GM12878 (cell line): Measurements from ENCODE around the gene GDF15.

Experiments used
- CBX3 ChIP-seq: fragments of 200-600 bp; sonication (generic); IDR thresholded peaks from 2 replicates; pipeline ENCODE4 v1.6.1; 2016; ENCODE audit warnings: low read depth, borderline replicate concordance
- CEBPB ChIP-seq, 2 experiments: fragments of 150-350 bp in 1 of 2; IDR thresholded peaks; 2 replicates each; pipeline ENCODE4 v1.6.1; 2012 to 2014; ENCODE audit warnings: low read depth in 2 of 2, low read length in 2 of 2, borderline replicate concordance in 1 of 2, inconsistent platforms in 1 of 2
- EZH2 ChIP-seq: IDR thresholded peaks from 2 replicates; pipeline ENCODE4 v1.6.1; 2012; ENCODE audit warnings: low read depth, mild to moderate bottlenecking, control low read depth, inconsistent platforms, low read length, borderline replicate concordance; ENCODE audit not compliant: control insufficient read depth
- HDAC2 ChIP-seq: fragments of 200-600 bp; sonication (generic); IDR thresholded peaks from 2 replicates; pipeline ENCODE4 v1.6.1; 2017
- NR2C1 ChIP-seq: fragments of 450-650 bp; IDR thresholded peaks from 2 replicates; pipeline ENCODE4 v1.6.1; 2017; ENCODE audit warnings: antibody characterized with exemption, mild to moderate bottlenecking, moderate library complexity
- POLR2A ChIP-seq: IDR thresholded peaks from 2 replicates; pipeline ENCODE4 v1.6.1; 2011; ENCODE audit warnings: low read depth, mild to moderate bottlenecking, low read length
- POLR2AphosphoS5 ChIP-seq: IDR thresholded peaks from 2 replicates; pipeline ENCODE4 v1.6.1; 2011; ENCODE audit warnings: mild to moderate bottlenecking, low read length, inconsistent platforms
- SP1 ChIP-seq: IDR thresholded peaks from one replicate; pipeline ENCODE4 v1.6.1; 2011; ENCODE audit warnings: low read depth, low read length
- TBL1XR1 ChIP-seq: IDR thresholded peaks from 2 replicates; pipeline ENCODE4 v1.6.1; 2012; ENCODE audit warnings: low read depth, low read length, improper control_type of control experiment
- TCF7 ChIP-seq: IDR thresholded peaks from 2 replicates; pipeline ENCODE4 v1.6.1; 2014; ENCODE audit warnings: antibody characterized with exemption, borderline replicate concordance
- ZNF217 ChIP-seq: fragments of 450-650 bp; IDR thresholded peaks from 2 replicates; pipeline ENCODE4 v1.6.1; 2017; ENCODE audit warnings: antibody characterized with exemption, mild to moderate bottlenecking
- TF ChIP-seq, protein P1 (sequence below), 3 experiments: IDR thresholded peaks in 2 of 3; conservative IDR thresholded peaks in 1 of 3; 2 replicates each; pipeline ENCODE4 v1.5.1; 2011; ENCODE audit warnings: low read depth in 3 of 3, low read length in 3 of 3, mild to moderate bottlenecking in 3 of 3, control low read depth in 2 of 3, moderate library complexity in 2 of 3, inconsistent platforms in 1 of 3, mixed read lengths in 1 of 3; ENCODE audit not compliant: control insufficient read depth in 2 of 3, insufficient read depth in 1 of 3; ENCODE audit errors: extremely low read depth in 1 of 3
- TF ChIP-seq, protein P2 (sequence below): IDR thresholded peaks from 2 replicates; pipeline ENCODE4 v1.6.1; 2011; ENCODE audit warnings: borderline replicate concordance, low read depth, mild to moderate bottlenecking, moderate library complexity, low read length; ENCODE audit not compliant: insufficient read depth, poor library complexity, severe bottlenecking
- TF ChIP-seq, protein P3 (sequence below): IDR thresholded peaks from 2 replicates; pipeline ENCODE4 v1.6.1; 2011; ENCODE audit warnings: low read depth, low read length, improper control_type of control experiment, borderline replicate concordance

DNA sequence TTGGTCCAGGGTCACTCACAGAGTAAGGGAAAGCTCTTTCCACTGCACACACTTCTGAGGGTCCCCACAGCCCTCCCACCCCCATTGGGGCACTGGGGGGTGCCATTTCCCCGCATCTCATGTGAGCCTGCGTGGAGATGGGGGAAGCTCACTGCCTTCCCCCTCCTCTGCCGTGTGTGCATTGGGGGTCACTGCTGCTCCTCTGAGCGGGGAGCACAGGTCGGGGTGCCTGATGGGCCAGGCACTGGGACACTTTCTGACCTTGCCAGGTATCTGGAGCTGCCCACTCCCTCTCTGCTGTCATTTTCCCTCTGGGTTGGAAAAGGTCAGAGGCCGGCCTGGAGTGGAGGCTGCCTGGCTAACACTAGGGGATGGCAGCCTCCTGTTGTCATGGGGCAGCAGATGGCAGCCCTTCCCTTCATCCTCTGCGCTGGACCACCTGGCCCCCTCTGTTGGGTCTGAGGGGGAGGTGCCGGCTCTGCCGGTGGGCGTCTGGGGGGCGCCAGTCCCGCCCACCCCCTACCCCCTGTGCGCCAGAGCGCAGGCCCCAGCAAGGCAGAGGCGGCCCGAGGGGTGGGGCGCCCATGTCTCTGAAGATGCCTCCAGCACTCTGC, 42.3 kb downstream of the GDF15 start:
- TF ChIP-seq POLR2AphosphoS5: no peak
- TF ChIP-seq, protein P1, sequence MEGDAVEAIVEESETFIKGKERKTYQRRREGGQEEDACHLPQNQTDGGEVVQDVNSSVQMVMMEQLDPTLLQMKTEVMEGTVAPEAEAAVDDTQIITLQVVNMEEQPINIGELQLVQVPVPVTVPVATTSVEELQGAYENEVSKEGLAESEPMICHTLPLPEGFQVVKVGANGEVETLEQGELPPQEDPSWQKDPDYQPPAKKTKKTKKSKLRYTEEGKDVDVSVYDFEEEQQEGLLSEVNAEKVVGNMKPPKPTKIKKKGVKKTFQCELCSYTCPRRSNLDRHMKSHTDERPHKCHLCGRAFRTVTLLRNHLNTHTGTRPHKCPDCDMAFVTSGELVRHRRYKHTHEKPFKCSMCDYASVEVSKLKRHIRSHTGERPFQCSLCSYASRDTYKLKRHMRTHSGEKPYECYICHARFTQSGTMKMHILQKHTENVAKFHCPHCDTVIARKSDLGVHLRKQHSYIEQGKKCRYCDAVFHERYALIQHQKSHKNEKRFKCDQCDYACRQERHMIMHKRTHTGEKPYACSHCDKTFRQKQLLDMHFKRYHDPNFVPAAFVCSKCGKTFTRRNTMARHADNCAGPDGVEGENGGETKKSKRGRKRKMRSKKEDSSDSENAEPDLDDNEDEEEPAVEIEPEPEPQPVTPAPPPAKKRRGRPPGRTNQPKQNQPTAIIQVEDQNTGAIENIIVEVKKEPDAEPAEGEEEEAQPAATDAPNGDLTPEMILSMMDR (IDR thresholded peaks at IDR 0.05 in 2 of 3, conservative IDR thresholded peaks at IDR 0.05 in 1 of 3; ENCODE audit: control insufficient read depth in 2 of 3, extremely low read depth in 1 of 3, insufficient read depth in 1 of 3, low read depth in 3 of 3, low read length in 3 of 3): no peak
- no peak for TF ChIP-seq EZH2
- TF ChIP-seq, protein P2, sequence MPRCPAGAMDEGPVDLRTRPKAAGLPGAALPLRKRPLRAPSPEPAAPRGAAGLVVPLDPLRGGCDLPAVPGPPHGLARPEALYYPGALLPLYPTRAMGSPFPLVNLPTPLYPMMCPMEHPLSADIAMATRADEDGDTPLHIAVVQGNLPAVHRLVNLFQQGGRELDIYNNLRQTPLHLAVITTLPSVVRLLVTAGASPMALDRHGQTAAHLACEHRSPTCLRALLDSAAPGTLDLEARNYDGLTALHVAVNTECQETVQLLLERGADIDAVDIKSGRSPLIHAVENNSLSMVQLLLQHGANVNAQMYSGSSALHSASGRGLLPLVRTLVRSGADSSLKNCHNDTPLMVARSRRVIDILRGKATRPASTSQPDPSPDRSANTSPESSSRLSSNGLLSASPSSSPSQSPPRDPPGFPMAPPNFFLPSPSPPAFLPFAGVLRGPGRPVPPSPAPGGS: no peak
- TF ChIP-seq SP1: no peak
- TF ChIP-seq HDAC2: no peak
- no peak for TF ChIP-seq CBX3
- TF ChIP-seq, protein P3, sequence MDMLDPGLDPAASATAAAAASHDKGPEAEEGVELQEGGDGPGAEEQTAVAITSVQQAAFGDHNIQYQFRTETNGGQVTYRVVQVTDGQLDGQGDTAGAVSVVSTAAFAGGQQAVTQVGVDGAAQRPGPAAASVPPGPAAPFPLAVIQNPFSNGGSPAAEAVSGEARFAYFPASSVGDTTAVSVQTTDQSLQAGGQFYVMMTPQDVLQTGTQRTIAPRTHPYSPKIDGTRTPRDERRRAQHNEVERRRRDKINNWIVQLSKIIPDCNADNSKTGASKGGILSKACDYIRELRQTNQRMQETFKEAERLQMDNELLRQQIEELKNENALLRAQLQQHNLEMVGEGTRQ: no peak
- TF ChIP-seq POLR2A: no peak; the same call in 1 of the 2 replicates
- no peak for TF ChIP-seq NR2C1
- no peak for TF ChIP-seq CEBPB (IDR thresholded peaks at IDR 0.05; ENCODE audit: borderline replicate concordance in 1 of 2, low read depth in 2 of 2, low read length in 2 of 2)
- TF ChIP-seq TCF7: no peak
- TF ChIP-seq TBL1XR1: no peak
- TF ChIP-seq ZNF217: no peak
